Spinal cord (tissue), 10 donors: Measurements from ENCODE around the gene CDC14B. TPM values are rescaled to one million over a fixed set of nuclear protein-coding genes. Genes with fewer than 3 reads are reported as not detected.
A peak's percentile ranks its signal among the peaks of the same experiment; 100 is the strongest.
"Not testable (repeated sequence)": the region's sequence is repeated elsewhere in the genome, so short reads cannot be mapped to it uniquely, and the experiment has no call there.

Experiments
- DNase-seq, 6 donors: peaks; one replicate each; pipeline versions ENCODE4 v3.0.0 to v3.0.0-alpha.2; 2013 to 2015; ENCODE audit warnings: low spot score in 6 of 6, low read depth in 4 of 6
- H3K27ac ChIP-seq: one replicate; pipeline ENCODE4 v1.5.1; 2013; ENCODE audit warnings: low read depth, low read length, control low read depth
- H3K27me3 ChIP-seq: one replicate; pipeline ENCODE4 v1.6.1; 2013; ENCODE audit warnings: low read length; ENCODE audit not compliant: control insufficient read depth, insufficient read depth
- H3K36me3 ChIP-seq: one replicate; pipeline ENCODE4 v1.6.1; 2013; ENCODE audit warnings: low read length; ENCODE audit not compliant: control insufficient read depth, insufficient read depth
- H3K4me1 ChIP-seq: one replicate; pipeline ENCODE4 v1.6.1; 2013; ENCODE audit warnings: low read length; ENCODE audit not compliant: control insufficient read depth, insufficient read depth
- H3K4me3 ChIP-seq: one replicate; pipeline ENCODE4 v1.5.1; 2013; ENCODE audit warnings: low read depth, low read length, control low read depth
- H3K9me3 ChIP-seq: one replicate; pipeline ENCODE4 v1.6.1; 2013; ENCODE audit warnings: low read length; ENCODE audit not compliant: control insufficient read depth, insufficient read depth
- WGBS: methylation state at CpG from one replicate; pipeline ENCODE4 v1.1.5; 2013; ENCODE audit warnings: missing lambda C conversion rate; ENCODE audit not compliant: insufficient coverage; 5-methylcytosine and 5-hydroxymethylcytosine counted together
- polyA plus RNA-seq, 2 donors: library from polyadenylated mRNA; unstranded; fragments of 120-200 nt; gene quantifications; one replicate each; pipeline ENCODE4 v1.2.1, GENCODE V29; 2013; ENCODE audit not compliant: insufficient read length in 2 of 2
- total RNA-seq, 2 donors: library from RNA; depleted of rRNA in 1 of 2; stranded (reverse); fragments of 120-200 nt in 1 of 2; fragments of >200 nt in 1 of 2; gene quantifications; one replicate each; pipeline versions ENCODE4 v1.2.3 to v1.2.4, GENCODE V29; 2013 to 2014
- donor health status: healthy.

The CDC14B gene
- total and polyA plus RNA-seq, 4 donors, result 19.5 to 46.5 (median 20.1) TPM

DNA sequence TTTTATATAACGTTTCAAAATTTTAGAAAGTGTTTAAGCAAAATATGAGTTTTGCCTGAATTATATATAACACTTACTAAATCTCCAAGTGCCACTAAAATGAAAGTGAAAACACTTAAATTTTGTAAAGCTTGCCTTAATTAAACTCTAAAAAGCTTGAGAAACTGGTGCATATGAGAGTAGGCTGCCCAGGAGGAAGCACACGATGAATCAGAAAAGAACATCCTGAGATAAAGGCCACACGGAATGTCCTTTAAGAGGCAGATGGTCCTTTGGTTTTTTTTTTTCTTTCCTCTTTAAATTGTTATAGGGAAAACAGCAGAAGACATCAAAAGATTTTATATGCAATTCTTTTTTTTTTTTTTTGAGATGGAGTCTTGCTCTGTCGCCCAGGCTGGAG is 109.4 kb downstream of the CDC14B start:
- DNase-seq, result no peak
- no peaks in the 10 kb centered on the region for H3K27me3 ChIP-seq

DNA sequence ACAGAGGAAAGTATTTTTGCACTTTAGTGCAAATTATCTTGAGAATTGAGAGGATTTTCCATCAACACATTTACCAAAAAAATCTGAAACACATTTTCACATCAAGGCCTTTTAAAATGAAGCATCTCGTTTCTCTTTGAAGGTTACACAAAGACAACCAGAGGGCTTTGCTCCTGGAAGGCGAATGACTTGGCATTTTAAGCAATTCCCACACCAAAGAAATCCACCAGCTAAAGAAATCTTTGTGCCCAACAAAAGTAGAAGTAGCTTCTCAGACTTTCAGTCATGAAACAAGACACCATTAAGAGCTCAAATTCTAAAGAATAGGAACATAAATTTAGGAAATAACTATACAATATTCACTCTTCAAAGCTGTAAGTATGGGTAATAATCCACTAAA is 109.8 kb downstream of the CDC14B start:
- Histone ChIP-seq H3K4me3 (no peak overlapping the region), H3K27ac (peak overlapping the region; percentile 61), H3K9me3 (no peaks in the 10 kb centered on the region), H3K27me3 (no peaks in the 10 kb centered on the region), H3K4me1 (peaks cover 15% of the 10 kb centered on the region), H3K36me3 (peaks cover 18% of the 10 kb centered on the region)
- peak in 2 of 6 donors; percentile 53 to 63 for DNase-seq
- no CpG with 5 or more reads among the region's 2 CpGs for WGBS

More for the DNA sequence above, 109.4 kb downstream of the CDC14B start:
- H3K4me1 ChIP-seq, result peaks cover 15% of the 10 kb centered on the region
- peak overlapping the region; percentile 61 for H3K27ac ChIP-seq
- WGBS, result 71% methylated on average over 1 of the region's 4 CpGs
- H3K9me3 ChIP-seq, result no peaks in the 10 kb centered on the region
- peaks cover 18% of the 10 kb centered on the region for H3K36me3 ChIP-seq
- H3K4me3 ChIP-seq, result no peak overlapping the region

DNA sequence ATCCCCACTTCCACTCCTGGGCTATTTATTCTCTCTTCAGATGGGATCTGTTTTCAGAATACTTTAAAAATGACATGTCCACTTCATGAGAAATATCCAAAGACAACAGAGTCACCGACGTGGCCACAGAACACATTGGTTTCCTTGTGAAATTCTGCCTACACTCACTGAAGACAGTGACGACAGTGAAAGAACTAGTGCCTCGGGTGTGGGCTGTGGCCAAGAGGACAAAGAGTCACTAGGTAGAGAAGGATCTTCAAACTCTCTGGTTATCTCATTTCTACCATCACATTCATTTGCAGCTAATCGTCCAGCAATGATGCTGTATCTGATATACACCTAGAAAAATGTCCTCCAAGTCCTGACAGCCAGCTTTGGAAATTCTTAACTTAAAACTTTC is 110.6 kb downstream of the CDC14B start:
- Histone ChIP-seq H3K4me1 (peaks cover 23% of the 10 kb centered on the region), H3K4me3 (no peak overlapping the region), H3K36me3 (peaks cover 19% of the 10 kb centered on the region), H3K27me3 (no peaks in the 10 kb centered on the region), H3K9me3 (peaks cover 2% of the 10 kb centered on the region), H3K27ac (peak overlapping the region; percentile 61)
- no peak for DNase-seq
- WGBS, result 100% methylated on average over 1 of the region's 5 CpGs

DNA sequence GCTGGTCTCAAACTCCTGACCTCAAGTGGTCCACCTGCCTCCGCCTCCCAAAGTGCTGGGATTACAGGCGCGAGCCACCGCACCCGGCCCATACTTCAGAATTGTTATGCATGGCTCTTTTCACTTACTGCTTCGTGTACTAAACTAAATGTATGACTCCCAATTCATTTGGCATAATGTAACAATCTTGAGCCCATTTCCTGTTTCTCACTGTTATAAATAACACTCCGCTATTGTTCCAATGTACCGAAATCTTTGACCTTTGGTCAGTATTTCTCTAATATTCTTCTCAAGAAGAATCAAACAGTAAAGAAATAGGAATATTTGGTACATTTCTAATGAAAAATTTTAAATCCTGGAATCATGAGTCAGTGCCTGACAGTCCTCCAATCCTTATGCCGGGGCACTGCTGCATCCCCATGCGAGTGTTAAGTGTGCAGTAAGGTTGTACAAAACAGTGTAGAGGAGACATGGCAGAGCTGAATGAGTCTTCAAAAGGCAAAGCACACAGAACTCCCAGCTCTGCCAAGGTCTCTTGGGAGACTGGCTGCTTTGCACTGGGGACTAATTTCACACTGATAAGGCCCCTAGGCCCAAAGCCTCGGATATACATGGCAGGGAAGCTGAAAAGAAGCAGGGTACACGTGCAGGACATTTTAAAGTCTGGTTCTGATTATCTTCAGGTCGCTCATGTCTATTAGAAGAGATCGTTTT is 111.3 kb downstream of the CDC14B start:
- Histone ChIP-seq H3K9me3 (peaks cover 2% of the 10 kb centered on the region), H3K4me1 (peaks cover 26% of the 10 kb centered on the region), H3K27ac (peak overlapping the region; percentile 61), H3K36me3 (peaks cover 16% of the 10 kb centered on the region), H3K27me3 (no peaks in the 10 kb centered on the region), H3K4me3 (no peak overlapping the region)
- 78% methylated on average over 11 of the region's 14 CpGs for WGBS
- no peak for DNase-seq

DNA sequence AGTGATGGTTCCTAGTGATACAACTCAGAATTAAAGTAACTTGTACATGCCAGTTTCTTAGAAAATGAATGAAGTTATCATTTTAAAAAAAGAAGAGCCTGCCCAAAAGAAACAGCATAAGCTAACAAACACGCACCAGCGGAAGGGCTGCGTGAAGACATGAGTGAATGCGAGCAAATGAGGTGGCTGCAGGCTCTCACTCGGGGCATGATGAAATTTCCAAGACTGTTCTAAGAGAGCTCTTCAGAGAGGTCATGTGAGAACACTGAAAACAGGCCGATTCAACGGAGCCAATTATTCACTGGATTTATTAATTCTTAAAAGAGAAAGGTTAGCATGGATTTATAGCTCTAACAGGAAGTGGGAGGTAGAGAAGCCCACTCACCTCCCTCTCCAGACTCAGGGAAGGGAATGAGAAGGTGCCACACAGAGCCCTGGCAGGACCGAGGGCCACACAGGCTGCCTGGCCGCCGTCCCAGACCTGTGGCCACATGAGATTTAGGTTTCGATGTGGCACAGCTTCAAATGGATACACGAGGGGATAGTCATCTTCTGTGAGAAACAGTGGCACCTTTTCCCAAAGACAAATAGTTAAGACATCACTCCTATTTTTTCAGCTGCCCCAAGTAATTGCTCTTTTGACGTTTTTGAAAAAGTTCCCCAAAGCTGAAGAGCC is 114.2 kb downstream of the CDC14B start:
- 81% methylated on average over 11 of the region's 13 CpGs for WGBS
- H3K4me3 ChIP-seq, result no peak overlapping the region
- peaks cover 2% of the 10 kb centered on the region for H3K9me3 ChIP-seq
- peaks cover 14% of the 10 kb centered on the region for H3K36me3 ChIP-seq
- DNase-seq, result no peak
- peaks cover 33% of the 10 kb centered on the region for H3K4me1 ChIP-seq
- no peak overlapping the region for H3K27ac ChIP-seq
- H3K27me3 ChIP-seq, result no peaks in the 10 kb centered on the region

DNA sequence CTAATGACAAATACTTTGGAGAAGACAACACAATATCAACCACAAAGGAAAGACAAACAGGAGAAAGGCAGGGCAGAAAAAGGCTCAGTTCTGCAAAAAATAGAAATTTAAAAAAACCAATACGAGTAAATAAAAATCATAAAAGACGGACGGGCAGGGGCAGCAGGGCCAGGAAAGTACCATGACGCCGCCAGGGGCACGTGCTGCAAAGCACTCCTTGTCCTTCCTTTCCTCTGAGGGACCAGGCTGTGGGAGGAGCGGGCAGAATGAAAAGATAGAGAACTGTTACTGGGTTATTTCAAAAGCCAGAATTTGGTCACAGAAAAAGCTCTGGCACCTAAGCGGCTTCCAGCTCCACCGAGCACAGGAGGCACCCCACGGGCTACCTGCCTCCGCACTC is 115.7 kb downstream of the CDC14B start:
- Histone ChIP-seq H3K27me3 (no peaks in the 10 kb centered on the region), H3K9me3 (peaks cover 2% of the 10 kb centered on the region), H3K36me3 (peaks cover 22% of the 10 kb centered on the region), H3K4me1 (peaks cover 30% of the 10 kb centered on the region), H3K27ac (no peak overlapping the region), H3K4me3 (no peak overlapping the region)
- 93% methylated on average over 7 of the region's 11 CpGs for WGBS
- no peak for DNase-seq

DNA sequence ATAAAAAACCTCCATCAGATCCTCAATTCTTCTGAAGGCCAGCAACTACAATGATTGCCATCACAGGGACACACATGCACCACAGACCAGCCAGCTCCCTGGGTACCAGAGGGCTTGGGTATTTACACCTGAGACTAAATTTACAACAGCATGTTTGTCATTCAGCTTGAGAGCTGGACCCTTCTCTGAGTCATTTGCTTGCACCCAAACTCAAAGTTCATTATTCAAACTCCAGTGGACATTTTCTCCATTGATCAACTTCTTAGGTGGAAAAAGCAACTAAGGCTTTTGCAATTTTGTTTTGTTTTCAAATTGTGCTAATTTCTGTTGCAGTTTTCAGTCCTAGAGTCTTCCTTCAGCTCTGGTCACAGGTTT is 116.3 kb downstream of the CDC14B start:
- not testable (repeated sequence) for H3K4me3 ChIP-seq

DNA sequence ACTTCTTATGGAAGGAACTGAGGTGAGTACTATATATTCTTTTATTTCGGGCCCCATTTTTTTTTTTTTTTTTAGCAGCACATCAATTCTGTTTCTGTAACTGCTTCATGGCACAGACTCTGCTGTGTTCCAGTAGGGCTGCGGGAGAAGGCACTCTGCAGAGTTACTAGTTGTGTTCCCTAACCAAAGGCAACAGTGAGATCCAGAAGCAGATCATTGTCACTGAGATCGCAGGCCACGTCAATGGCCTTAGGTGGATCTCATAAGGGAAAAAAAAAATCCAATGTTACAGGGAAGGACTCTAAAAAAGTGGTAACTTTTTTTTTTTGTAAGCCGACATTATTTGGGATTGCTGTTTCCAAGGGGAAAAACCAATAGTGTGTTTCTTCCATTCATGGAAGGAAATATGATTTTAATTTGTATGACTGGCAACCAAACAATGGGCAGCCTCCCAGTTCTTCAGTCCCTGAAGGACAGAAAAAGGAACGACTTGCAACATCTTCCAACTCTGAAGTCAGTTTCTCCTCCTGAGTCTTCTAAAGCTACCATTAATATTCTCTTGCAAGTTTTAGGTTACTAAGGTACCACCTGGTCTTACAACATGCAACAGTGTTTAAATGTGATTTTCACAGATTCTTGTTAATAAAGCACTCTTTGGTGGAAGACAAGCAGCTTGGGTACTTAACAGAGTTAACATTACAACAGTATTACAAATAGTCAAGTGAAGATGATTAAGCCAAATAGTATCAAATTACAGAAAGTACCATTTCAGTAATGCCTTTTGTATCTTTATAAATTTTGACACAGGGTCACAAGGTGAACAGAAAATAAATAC is 116.9 kb downstream of the CDC14B start:
- H3K36me3 ChIP-seq, result peaks cover 25% of the 10 kb centered on the region
- peaks cover 26% of the 10 kb centered on the region for H3K4me1 ChIP-seq
- H3K27me3 ChIP-seq, result no peaks in the 10 kb centered on the region
- H3K9me3 ChIP-seq, result peaks cover 2% of the 10 kb centered on the region
- no peak for DNase-seq
- H3K27ac ChIP-seq, result peak overlapping the region; percentile 70
- 63% methylated on average over 3 of the region's 6 CpGs for WGBS
- H3K4me3 ChIP-seq, result peak overlapping the region; percentile 12

More for the DNA sequence above, 116.3 kb downstream of the CDC14B start:
- not testable (repeated sequence) for H3K27me3 ChIP-seq, DNase-seq, H3K27ac ChIP-seq, H3K9me3 ChIP-seq
- Histone ChIP-seq H3K36me3 (peaks cover 25% of the 10 kb centered on the region), H3K4me1 (peaks cover 26% of the 10 kb centered on the region)

DNA sequence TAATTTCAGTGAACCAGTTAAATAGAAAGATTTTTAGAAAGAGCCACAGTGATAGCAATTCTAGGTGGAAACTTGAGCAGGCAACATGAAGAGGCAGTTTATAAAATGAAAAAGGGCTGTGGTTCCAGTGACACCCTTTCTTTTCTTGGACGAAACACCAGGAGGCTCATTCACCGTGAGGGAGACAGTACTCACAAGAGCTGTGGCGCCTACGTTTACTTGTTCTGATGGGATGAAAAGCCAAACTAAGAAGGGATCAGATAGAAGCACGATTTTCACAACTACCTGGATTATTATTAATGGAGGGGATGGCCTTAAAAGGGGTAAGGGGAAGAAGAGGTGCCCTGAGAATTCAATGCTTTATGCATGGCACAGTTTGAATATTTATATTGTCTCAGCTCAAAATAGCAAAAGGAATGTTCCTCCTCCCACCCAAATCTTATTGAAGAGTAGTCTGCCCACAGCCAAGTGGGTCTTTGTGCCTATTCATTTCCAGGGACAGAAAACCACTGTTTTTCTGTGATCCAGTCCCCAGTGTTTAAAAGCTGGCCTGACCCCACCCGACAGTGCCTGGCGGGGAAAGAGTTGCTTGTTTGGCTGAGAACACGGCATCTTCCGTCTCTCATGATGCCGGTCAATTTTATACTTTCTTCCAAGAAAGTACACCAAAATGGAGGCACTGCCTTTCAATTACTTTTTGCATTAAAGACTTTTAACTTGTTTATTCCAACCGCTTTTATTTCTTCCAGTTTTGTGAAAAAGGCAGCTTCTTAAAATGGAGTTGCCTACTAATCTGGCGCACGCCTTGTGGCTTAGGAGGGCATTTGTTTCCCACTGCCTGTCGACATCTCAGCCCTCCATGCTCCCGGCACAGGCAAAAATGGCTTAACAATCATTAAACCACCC is 117.8 kb downstream of the CDC14B start:
- peaks cover 26% of the 10 kb centered on the region for H3K4me1 ChIP-seq
- H3K9me3 ChIP-seq, result peaks cover 2% of the 10 kb centered on the region
- 68% methylated on average over 11 of the region's 15 CpGs for WGBS
- H3K4me3 ChIP-seq, result no peak overlapping the region
- H3K27me3 ChIP-seq, result no peaks in the 10 kb centered on the region
- DNase-seq, result peak in 2 of 6 donors; percentile 17 to 59
- H3K36me3 ChIP-seq, result peaks cover 29% of the 10 kb centered on the region
- H3K27ac ChIP-seq, result peak overlapping the region; percentile 70
